ENCODE measurements around the gene LGR6. TPM values are rescaled to one million over a fixed set of nuclear protein-coding genes. Genes with fewer than 3 reads are reported as not detected.
"Not testable (repeated sequence)": the region's sequence is repeated elsewhere in the genome, so short reads cannot be mapped to it uniquely, and the experiment has no call there.

Gene LGR6
- total and polyA plus RNA-seq, 7 experiments from 2014 or later = 0.16 to 5.8 (median 0.33) TPM; not detected in 1

DNA sequence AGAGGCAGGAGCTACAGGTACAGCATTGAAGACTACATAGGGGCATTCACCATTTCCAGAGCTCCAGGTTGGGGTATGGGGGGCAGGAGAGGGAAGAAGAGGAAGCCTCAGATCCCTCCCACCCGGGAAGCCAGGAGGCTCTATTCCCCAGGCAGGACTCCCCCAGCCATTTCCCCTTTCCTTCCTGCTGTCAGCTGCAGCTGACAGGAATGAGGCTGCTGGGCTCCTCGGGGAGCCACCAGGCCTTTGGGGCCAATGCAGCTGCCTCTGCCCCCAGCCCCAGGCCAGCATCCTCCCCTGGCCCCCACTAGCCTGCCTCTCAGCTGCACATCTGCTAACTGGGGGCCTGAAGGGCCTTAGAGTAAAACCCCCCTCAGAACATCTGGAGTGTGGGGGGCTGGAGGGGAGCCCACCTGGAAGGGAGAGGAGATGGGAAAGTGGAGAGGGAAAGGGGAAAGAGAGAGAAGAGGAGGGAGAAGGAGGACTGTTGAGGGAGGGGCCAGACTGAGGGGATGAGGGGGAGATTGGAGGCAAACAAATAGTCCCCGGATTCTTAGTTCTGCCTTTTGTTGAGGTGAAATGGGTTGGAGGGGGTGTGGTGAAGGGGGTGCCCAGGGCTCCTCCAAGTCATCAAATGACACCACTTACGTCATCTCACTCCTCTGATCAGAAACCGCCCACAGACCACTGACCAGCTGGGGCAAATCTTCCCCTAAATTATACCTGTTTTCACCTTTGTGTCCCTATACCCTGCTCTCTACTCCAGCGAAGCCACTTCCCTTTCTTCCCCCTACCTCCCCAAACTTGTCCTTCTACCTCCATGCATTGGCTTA, 58.0 kb downstream of the LGR6 start:
- no peak overlapping the region for H3K27ac Mint-ChIP-seq

DNA sequence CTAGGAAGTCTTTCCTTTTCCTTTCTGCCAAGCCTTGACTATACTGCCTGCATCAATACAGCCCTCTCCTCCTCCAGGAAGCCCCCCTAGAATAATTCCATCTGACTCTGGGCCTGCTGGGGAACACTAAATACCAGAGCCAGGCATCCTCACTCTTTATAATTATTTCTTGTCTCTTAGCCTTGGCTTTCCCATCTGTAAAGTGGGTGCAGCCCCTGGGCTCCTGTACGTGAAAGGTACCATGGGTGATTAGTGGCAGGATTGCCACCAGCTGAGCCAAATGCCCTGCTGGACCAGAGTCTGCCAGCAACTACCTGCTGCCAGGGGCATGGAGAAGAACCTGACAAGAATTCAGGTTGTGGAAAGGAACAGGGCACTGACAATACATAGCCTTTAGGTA, 58.7 kb downstream of the LGR6 start:
- Histone ChIP-seq H3K4me1 (ENCODE audit: control insufficient read depth in 2 of 2, insufficient read depth in 2 of 2, low read length in 2 of 2) (no peaks in the 10 kb centered on the region), H3K4me3 (ENCODE audit: low read length) (no peak overlapping the region), H3K27ac (ENCODE audit: low read depth, low read length) (no peak overlapping the region), H3K27me3 (ENCODE audit: control insufficient read depth in 2 of 2, insufficient read depth in 2 of 2, low read length in 2 of 2) (no peaks in the 10 kb centered on the region), H3K36me3 (ENCODE audit: control insufficient read depth in 2 of 3, insufficient read depth in 3 of 3, low read length in 3 of 3) (no peaks in the 10 kb centered on the region), H3K9me3 (ENCODE audit: control insufficient read depth in 2 of 3, low read length in 3 of 3) (no peaks in the 10 kb centered on the region)
- ChIA-PET CTCF (no interaction called here), POLR2A (no interaction called here)
- DNase-seq (no peak), ATAC-seq (no peak)
- Mint-ChIP-seq H3K9me3 (no peaks in the 10 kb centered on the region), H3K27ac (no peak overlapping the region), H3K36me3 (no peaks in the 10 kb centered on the region), H3K4me3 (no peak overlapping the region), H3K27me3 (peaks cover 0 to 26% (median 3%) of the 10 kb centered on the region in 5 donors), H3K4me1 (peaks cover 0 to 4% (median 0%) of the 10 kb centered on the region in 7 donors)
- intact Hi-C loops (cut with micrococcal nuclease) = no loop called here

More for the DNA sequence above, 58.0 kb downstream of the LGR6 start:
- H3K9me3 ChIP-seq (ENCODE audit: control insufficient read depth in 2 of 3, low read length in 3 of 3) = no peaks in the 10 kb centered on the region
- H3K4me3 ChIP-seq (ENCODE audit: low read length) = no peak overlapping the region
- H3K36me3 ChIP-seq (ENCODE audit: control insufficient read depth in 2 of 3, insufficient read depth in 3 of 3, low read length in 3 of 3) = no peaks in the 10 kb centered on the region
- H3K9me3 Mint-ChIP-seq = no peaks in the 10 kb centered on the region
- ChIA-PET CTCF (no interaction called here), POLR2A (no interaction called here)
- no peak overlapping the region for H3K27ac ChIP-seq (ENCODE audit: low read depth, low read length)
- H3K36me3 Mint-ChIP-seq = no peaks in the 10 kb centered on the region
- peaks cover 0 to 4% (median 0%) of the 10 kb centered on the region in 7 donors for H3K4me1 Mint-ChIP-seq
- peaks cover 0 to 21% (median 3%) of the 10 kb centered on the region in 5 donors for H3K27me3 Mint-ChIP-seq
- ATAC-seq (no peak), DNase-seq (no peak)
- H3K4me1 ChIP-seq (ENCODE audit: control insufficient read depth in 2 of 2, insufficient read depth in 2 of 2, low read length in 2 of 2) = no peaks in the 10 kb centered on the region
- intact Hi-C loops (cut with micrococcal nuclease) = no loop called here
- no peak overlapping the region for H3K4me3 Mint-ChIP-seq
- H3K27me3 ChIP-seq (ENCODE audit: control insufficient read depth in 2 of 2, insufficient read depth in 2 of 2, low read length in 2 of 2) = no peaks in the 10 kb centered on the region

DNA sequence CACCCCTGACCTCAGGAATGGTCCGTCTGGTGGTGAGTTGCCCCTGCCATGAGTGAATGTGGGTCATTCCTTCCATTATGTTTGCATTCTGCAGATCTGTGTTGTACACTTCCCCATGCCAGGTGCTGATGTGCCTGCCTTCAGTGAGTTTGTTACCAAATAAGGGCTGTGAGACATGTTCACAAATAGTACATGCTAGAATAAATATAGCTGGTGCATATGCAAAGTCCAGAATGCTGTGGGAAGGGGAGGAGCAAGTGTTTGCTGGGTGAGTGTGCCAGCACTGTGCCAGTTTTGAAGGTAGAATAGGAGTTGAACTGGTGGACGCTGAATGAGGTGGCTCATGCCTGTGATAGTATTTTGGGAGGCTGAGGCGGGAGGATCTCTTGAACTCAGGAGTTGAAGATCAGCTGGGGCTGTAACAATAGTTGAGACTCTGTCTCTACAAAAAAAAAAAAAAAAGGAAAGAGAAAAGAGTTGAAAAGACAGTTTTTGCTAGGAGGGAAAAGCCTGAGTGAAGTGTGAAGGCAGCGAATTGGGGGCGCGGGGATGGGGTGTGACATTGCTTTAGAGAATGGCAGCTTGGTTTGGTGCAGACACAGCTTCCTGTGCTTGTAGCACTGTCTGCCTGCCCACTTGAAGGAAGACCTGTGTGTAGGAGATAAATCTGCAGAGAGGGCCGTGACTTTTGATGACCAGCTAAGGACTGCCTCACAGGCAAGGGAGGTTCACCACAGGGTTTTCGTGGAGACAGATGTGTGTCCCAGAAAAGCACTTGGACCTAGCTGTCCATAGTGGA, 61.1 kb downstream of the LGR6 start:
- no peak overlapping the region for H3K27ac Mint-ChIP-seq
- DNase-seq = no peak
- Histone ChIP-seq H3K27ac (ENCODE audit: low read depth, low read length) (no peak overlapping the region), H3K9me3 (ENCODE audit: control insufficient read depth in 2 of 3, low read length in 3 of 3) (no peaks in the 10 kb centered on the region), H3K27me3 (ENCODE audit: control insufficient read depth in 2 of 2, insufficient read depth in 2 of 2, low read length in 2 of 2) (no peaks in the 10 kb centered on the region), H3K36me3 (ENCODE audit: control insufficient read depth in 2 of 3, insufficient read depth in 3 of 3, low read length in 3 of 3) (no peaks in the 10 kb centered on the region), H3K4me3 (ENCODE audit: low read length) (no peak overlapping the region), H3K4me1 (ENCODE audit: control insufficient read depth in 2 of 2, insufficient read depth in 2 of 2, low read length in 2 of 2) (no peaks in the 10 kb centered on the region)
- H3K4me3 Mint-ChIP-seq = no peak overlapping the region
- no peaks in the 10 kb centered on the region for H3K36me3 Mint-ChIP-seq
- POLR2A ChIA-PET = no interaction called here
- CTCF ChIA-PET = interaction anchor here (1.2 kb wide), 1 partner anchor 13 kb away, joined by 3 read pairs; no protein-coding TSS in a partner anchor
- H3K27me3 Mint-ChIP-seq = peaks cover 0 to 33% (median 7%) of the 10 kb centered on the region in 5 donors
- H3K4me1 Mint-ChIP-seq = peaks cover 0 to 2% (median 0%) of the 10 kb centered on the region in 7 donors
- no peaks in the 10 kb centered on the region for H3K9me3 Mint-ChIP-seq
- ATAC-seq = no peak
- intact Hi-C loops (cut with micrococcal nuclease) = no loop called here

DNA sequence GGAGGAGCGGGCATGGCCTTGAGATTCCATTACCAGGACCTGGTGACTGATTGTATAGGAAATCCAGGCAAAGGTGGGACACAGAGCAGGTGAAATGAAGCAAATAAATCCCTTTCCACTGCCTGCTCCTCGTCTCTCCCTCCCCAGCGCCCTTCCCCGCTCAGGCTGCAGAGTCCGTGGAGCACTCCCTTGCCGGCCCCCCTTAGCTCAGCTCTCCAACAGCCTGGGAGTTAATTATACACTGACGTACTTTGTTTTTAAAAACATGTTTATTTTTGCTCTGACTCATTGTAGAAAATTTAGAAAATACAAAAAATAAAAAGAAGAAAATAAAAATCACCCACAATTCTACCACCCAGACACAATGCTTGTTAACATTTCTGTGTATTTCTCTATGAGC, 61.7 kb downstream of the LGR6 start:
- no peaks in the 10 kb centered on the region for H3K4me1 ChIP-seq (ENCODE audit: control insufficient read depth in 2 of 2, insufficient read depth in 2 of 2, low read length in 2 of 2)
- H3K36me3 ChIP-seq (ENCODE audit: control insufficient read depth in 2 of 3, insufficient read depth in 3 of 3, low read length in 3 of 3) = no peaks in the 10 kb centered on the region
- H3K36me3 Mint-ChIP-seq = no peaks in the 10 kb centered on the region
- no peak overlapping the region for H3K27ac Mint-ChIP-seq
- DNase-seq (no peak), ATAC-seq (no peak)
- POLR2A ChIA-PET = no interaction called here
- peaks cover 0 to 2% (median 0%) of the 10 kb centered on the region in 7 donors for H3K4me1 Mint-ChIP-seq
- H3K9me3 Mint-ChIP-seq = no peaks in the 10 kb centered on the region
- H3K4me3 ChIP-seq (ENCODE audit: low read length) = no peak overlapping the region
- H3K27ac ChIP-seq (ENCODE audit: low read depth, low read length) = no peak overlapping the region
- no peaks in the 10 kb centered on the region for H3K9me3 ChIP-seq (ENCODE audit: control insufficient read depth in 2 of 3, low read length in 3 of 3)
- H3K4me3 Mint-ChIP-seq = no peak overlapping the region
- H3K27me3 Mint-ChIP-seq = peaks cover 0 to 33% (median 9%) of the 10 kb centered on the region in 5 donors
- H3K27me3 ChIP-seq (ENCODE audit: control insufficient read depth in 2 of 2, insufficient read depth in 2 of 2, low read length in 2 of 2) = no peaks in the 10 kb centered on the region
- intact Hi-C loops (cut with micrococcal nuclease) = no loop called here
- CTCF ChIA-PET = interaction anchor here (1.2 kb wide), 1 partner anchor 13 kb away, joined by 3 read pairs; no protein-coding TSS in a partner anchor

DNA sequence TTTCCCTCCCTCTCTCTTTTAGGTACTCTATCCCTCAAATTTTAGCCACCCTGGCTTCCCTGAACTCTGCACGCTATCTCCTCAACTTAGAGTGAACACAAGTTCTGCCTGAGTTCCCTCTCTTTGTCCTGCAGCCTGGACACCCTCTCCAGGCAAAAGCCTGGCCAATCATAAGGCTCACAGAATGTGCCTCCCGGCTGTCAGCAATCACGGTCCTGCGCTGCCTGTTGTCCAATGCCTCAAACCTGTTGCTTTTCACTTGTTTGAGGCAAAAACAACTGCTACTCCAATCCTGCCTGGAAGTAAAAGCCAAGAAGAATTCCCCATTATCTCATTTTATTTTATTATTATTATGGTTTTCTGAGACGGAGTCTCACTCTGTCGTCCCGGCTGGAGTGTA, 66.1 kb downstream of the LGR6 start:
- Mint-ChIP-seq H3K4me3 (no peak overlapping the region), H3K27ac (no peak overlapping the region)

DNA sequence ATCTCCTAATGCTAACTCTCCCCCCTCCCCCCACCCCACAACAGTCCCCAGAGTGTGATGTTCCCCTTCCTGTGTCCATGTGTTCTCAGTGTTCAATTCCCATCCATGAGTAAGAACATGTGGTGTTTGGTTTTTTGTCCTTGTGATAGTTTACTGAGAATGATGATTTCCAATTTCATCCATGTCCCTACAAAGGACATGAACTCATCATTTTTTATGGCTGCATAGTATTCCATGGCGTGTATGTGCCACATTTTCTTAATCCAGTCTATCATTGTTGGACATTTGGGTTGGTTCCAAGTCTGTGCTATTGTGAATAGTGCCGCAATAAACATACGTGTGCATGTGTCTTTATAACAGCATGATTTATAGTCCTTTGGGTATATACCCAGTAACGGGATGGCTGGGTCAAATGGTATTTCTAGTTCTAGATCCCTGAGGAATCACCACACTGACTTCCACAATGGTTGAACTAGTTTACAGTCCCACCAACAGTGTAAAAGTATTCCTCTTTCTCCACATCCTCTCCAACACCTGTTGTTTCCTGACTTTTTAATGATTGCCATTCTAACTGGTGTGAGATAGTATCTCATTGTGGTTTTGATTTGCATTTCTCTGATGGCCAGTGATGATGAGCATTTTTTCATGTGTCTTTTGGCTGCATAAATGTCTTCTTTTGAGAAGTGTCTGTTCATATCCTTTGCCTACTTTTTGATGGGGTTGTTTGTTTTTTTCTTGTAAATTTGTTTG, 67.8 kb downstream of the LGR6 start:
- H3K9me3 ChIP-seq (ENCODE audit: control insufficient read depth in 2 of 3, low read length in 3 of 3); H3K4me1 ChIP-seq (ENCODE audit: control insufficient read depth in 2 of 2, insufficient read depth in 2 of 2, low read length in 2 of 2); H3K36me3 Mint-ChIP-seq; H3K4me3 Mint-ChIP-seq; ATAC-seq; H3K4me3 ChIP-seq (ENCODE audit: low read length); DNase-seq; H3K27ac ChIP-seq (ENCODE audit: low read depth, low read length); H3K4me1 Mint-ChIP-seq; H3K36me3 ChIP-seq (ENCODE audit: control insufficient read depth in 2 of 3, insufficient read depth in 3 of 3, low read length in 3 of 3); H3K27me3 ChIP-seq (ENCODE audit: control insufficient read depth in 2 of 2, insufficient read depth in 2 of 2, low read length in 2 of 2); POLR2A ChIA-PET; CTCF ChIA-PET; intact Hi-C loops (cut with micrococcal nuclease); H3K9me3 Mint-ChIP-seq; H3K27ac Mint-ChIP-seq: not testable (repeated sequence)
- peaks cover 24 to 65% (median 41%) of the 10 kb centered on the region in 5 donors for H3K27me3 Mint-ChIP-seq

More for the DNA sequence above, 66.1 kb downstream of the LGR6 start:
- intact Hi-C loops (cut with micrococcal nuclease) = no loop called here
- Histone ChIP-seq H3K4me3 (ENCODE audit: low read length) (no peak overlapping the region), H3K27me3 (ENCODE audit: control insufficient read depth in 2 of 2, insufficient read depth in 2 of 2, low read length in 2 of 2) (no peaks in the 10 kb centered on the region), H3K36me3 (ENCODE audit: control insufficient read depth in 2 of 3, insufficient read depth in 3 of 3, low read length in 3 of 3) (no peaks in the 10 kb centered on the region), H3K9me3 (ENCODE audit: control insufficient read depth in 2 of 3, low read length in 3 of 3) (no peaks in the 10 kb centered on the region), H3K27ac (ENCODE audit: low read depth, low read length) (no peak overlapping the region), H3K4me1 (ENCODE audit: control insufficient read depth in 2 of 2, insufficient read depth in 2 of 2, low read length in 2 of 2) (no peaks in the 10 kb centered on the region)
- POLR2A ChIA-PET = no interaction called here
- CTCF ChIA-PET = no interaction called here
- H3K9me3 Mint-ChIP-seq = peaks cover 0 to 7% (median 3%) of the 10 kb centered on the region in 11 donors
- DNase-seq = no peak
- H3K27me3 Mint-ChIP-seq = peaks cover 16 to 50% (median 28%) of the 10 kb centered on the region in 5 donors
- peaks cover 0 to 2% (median 0%) of the 10 kb centered on the region in 7 donors for H3K4me1 Mint-ChIP-seq
- H3K36me3 Mint-ChIP-seq = peaks cover 0 to 4% (median 3%) of the 10 kb centered on the region in 5 donors
- ATAC-seq = no peak
